Right cardiac atrium (tissue), 5 donors: ENCODE data around the gene KLF2. TPM values are rescaled to one million over a fixed set of nuclear protein-coding genes. Genes with fewer than 3 reads are reported as not detected.

Experiments
- ATAC-seq, 2 donors: fragments of 200-7000 bp; cut with Tn5 transposase; one replicate each; pipeline versions ENCODE4 v1.8.0 to v1.9.1; 2020; ENCODE audit warnings: moderate library complexity in 2 of 2, mild to moderate bottlenecking in 1 of 2
- DNase-seq, 3 donors: peaks; one replicate each; pipeline ENCODE4 v3.0.0-alpha.2; 2020
- H3K27ac ChIP-seq: one replicate; pipeline ENCODE4 v1.5.1; 2013; ENCODE audit warnings: mild to moderate bottlenecking, low read length, control low read depth, moderate library complexity
- H3K27me3 ChIP-seq: one replicate; pipeline ENCODE4 v1.6.1; 2013; ENCODE audit not compliant: control insufficient read depth, insufficient read depth
- H3K4me1 ChIP-seq: one replicate; pipeline ENCODE4 v1.6.1; 2013; ENCODE audit warnings: low read length; ENCODE audit not compliant: control insufficient read depth, insufficient read depth
- H3K4me3 ChIP-seq: one replicate; pipeline ENCODE4 v1.5.1; 2013; ENCODE audit warnings: low read length, control low read depth
- H3K9me3 ChIP-seq: one replicate; pipeline ENCODE4 v1.6.1; 2013; ENCODE audit warnings: low read length; ENCODE audit not compliant: control insufficient read depth
- WGBS: extraction: QIAGEN DNeasy Blood & Tissue Kit; methylation state at CpG from one replicate; pipeline ENCODE4 v1.1.7; 2013; 5-methylcytosine and 5-hydroxymethylcytosine counted together
- intact Hi-C, 4 donors: fragments of 100-400 bp; cut with DNase I; formaldehyde crosslinking; loops; one replicate each; pipeline versions ENCODE4 v1.11.0 to v1.14.0; 2022 to 2023
- polyA plus RNA-seq: library from polyadenylated mRNA; stranded (reverse); fragments of 200-250 nt; gene quantifications from one replicate; pipeline ENCODE4 v1.2.3, GENCODE V29; 2013
- total RNA-seq, 4 donors: library from RNA; stranded (reverse); fragmentation: NEBNext Ultra II Directional; extraction: Animal tissue kit (Norgen Biotek cat#: 25700); gene quantifications; one replicate each; pipeline ENCODE4 v1.2.1, GENCODE V29; 2021
- donor health status: healthy with polysubstance abuse.
- donor health status: DM: no; HTN: yes; CAD: no.
- donor health status: DM: no; HTN: no; CAD: no.
- donor health status: DM: no; HTN: yes; CAD: no; lungs with severe emphysema.
- donor health status: DM: yes; HTN: yes; CAD: no.

Gene KLF2
- total and polyA plus RNA-seq, 5 donors: 30.9 to 73.5 (median 65.5) TPM

DNA sequence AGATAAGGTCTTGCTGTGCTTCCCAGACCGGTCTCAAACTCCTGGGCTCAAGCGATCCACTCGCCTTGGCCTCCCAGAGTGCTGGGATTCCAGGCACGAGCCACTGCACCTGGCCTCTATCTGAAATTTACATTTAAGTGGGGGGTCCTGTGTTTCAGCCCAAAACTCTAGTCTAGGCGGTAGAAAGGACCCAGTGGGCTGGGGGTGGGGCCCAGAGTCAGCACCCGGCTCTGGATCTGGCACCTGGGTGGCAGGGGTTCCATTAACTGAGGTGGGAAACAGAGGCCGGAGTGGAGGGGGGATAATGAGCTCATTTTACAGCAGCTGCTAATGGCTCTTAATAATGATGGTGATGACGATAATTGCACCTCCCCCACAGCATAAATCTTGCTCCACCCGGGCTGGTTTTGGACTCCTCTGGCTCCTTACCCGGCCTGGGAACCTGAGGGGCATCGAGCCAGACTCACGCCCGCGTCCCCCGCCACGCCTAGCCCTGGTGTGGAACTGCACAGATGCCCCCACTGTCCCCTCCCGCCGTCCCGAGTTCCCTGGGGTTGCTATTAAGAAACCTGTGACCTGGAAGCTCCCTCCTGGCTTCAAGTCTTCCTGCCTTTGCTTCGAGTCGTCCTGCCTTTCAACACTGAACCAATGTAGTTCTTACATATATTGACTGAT is 17.8 kb upstream of the KLF2 start:
- Histone ChIP-seq H3K9me3 (no peaks in the 10 kb centered on the region), H3K27me3 (no peaks in the 10 kb centered on the region), H3K4me3 (no peak overlapping the region), H3K4me1 (no peaks in the 10 kb centered on the region), H3K27ac (no peak overlapping the region)
- intact Hi-C loops: no loop called here
- WGBS: 81% methylated on average over 21 of the region's 21 CpGs
- DNase-seq (peak in 1 of 3 donors; percentile 43), ATAC-seq (no peak)

DNA sequence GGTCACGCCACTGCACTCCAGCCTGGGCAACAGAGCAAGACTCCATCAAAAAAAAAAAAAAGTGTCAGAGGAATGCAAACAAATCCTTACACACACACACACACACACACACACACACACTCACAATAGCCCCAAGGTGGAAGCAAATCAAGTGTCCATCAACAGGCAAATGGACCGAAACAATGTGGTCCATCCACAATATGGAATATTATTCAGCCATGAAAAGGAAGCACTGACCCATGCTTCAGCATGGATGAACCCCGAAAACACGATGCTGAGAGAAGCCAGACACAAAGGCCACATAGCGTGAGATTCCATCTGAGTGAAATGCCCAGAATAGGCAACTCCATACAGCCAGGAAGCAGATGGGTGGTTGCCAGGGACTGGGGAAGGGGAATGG is 16.5 kb upstream of the KLF2 start:
- Histone ChIP-seq H3K27me3 (no peaks in the 10 kb centered on the region), H3K4me1 (no peaks in the 10 kb centered on the region), H3K9me3 (no peaks in the 10 kb centered on the region), H3K4me3 (no peak overlapping the region), H3K27ac (no peak overlapping the region)
- 96% methylated on average over 5 of the region's 5 CpGs for WGBS
- DNase-seq (no peak), ATAC-seq (no peak)
- intact Hi-C loops: no loop called here

DNA sequence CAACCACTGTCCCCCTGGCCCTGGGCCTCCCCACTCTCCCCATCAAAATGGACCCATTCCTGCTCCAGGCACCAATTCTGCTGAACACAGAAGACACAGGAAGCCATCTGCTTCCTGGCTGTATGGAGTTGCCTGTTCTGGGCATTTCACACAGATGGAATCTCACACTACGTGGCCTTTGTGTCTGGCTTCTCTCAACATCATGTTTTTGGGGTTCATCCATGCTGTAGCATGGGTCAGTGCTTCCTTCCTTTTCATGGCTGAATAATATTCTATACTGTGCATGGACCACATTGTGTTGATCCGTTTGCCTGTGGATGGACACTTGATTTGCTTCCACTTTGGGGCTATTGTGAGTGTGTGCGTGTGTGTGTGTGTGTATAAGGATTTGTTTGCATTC is 15.0 kb upstream of the KLF2 start:
- H3K4me3 ChIP-seq: no peak overlapping the region
- intact Hi-C loops: no loop called here
- no peak overlapping the region for H3K27ac ChIP-seq
- H3K9me3 ChIP-seq: no peaks in the 10 kb centered on the region
- 87% methylated on average over 3 of the region's 3 CpGs for WGBS
- ATAC-seq: no peak
- H3K27me3 ChIP-seq: no peaks in the 10 kb centered on the region
- H3K4me1 ChIP-seq: no peaks in the 10 kb centered on the region
- DNase-seq: no peak

DNA sequence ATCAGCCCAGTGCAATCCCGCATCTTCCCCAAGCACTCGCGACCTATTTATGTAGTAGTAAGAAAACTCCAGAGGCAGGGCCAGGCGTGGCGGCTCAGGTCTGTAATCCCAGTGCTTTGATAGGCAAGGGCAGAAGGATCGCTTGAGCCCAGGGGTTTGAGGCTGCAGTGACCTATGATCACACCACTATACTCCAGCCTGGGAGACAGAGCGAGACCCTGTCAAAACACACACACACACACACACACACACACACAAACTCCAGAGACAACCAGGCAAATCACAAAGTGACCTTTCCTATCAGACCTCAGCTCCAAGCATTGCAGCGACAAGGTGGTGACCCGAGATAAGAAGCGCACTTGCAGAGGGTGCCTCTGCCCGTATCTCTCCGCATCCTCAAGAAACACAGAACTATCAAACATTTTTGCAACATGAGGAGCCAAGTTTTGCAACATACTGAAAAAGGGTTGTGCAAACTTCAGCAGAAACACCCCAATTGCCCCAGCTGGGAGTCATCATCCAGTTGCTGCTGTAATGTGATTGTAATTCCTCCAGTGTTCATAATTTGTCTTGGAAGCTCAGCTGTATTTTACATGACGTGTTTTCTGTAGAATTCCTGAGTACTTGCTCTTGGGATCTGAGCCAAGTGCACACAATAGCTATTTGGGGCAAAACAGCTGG is 8.7 kb upstream of the KLF2 start:
- intact Hi-C loops: no loop called here
- no peaks in the 10 kb centered on the region for H3K9me3 ChIP-seq

DNA sequence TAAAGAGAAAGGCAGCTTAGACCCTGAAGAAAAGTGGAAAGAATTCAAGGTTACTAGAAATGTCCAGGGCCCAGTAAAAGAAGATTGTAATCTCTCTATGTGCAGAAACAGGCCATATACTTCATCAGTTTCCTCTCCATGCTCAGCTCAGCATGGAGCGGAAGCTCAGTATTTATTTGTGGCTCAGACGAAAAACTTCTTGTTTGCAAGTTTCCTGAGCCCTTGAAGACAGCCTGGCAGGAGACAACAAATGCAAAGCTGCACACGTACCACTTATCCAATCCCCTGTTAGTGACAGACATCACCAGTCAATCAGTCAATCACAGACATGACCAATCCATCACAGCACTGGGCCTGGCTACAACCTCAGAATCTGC is 8.1 kb upstream of the KLF2 start:
- intact Hi-C loops: no loop called here
- 36% methylated on average over 3 of the region's 3 CpGs for WGBS

More for the DNA sequence above, 8.7 kb upstream of the KLF2 start:
- peak; percentile 80 to 81 for ATAC-seq
- Histone ChIP-seq H3K4me3 (no peak overlapping the region), H3K27me3 (no peaks in the 10 kb centered on the region), H3K4me1 (peaks cover 7% of the 10 kb centered on the region), H3K27ac (peak overlapping the region; percentile 95)
- WGBS: 20% methylated on average over 13 of the region's 13 CpGs
- DNase-seq: peak; percentile 69 to 85 (median 80)

DNA sequence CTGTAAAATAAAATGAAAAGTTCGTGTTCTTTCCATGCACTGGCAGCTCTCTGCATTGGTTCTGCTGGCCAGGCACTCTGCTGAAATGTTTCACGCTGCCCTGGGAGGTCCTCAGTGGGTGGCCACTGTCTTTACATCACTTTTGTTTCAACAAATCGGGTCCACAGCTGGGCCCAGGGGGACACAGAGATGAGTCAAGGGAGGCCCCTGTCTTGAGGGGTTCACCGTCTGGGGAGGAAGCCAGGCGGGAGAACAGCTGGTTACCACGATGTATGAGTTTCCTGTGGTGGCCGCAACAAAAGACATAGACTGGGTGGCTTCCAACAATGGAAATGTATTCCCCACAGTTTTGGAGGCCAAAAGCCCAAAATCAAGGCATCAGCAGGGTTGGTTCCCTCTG is 5.1 kb upstream of the KLF2 start:
- H3K4me3 ChIP-seq: no peak overlapping the region
- intact Hi-C loops: no loop called here
- ATAC-seq: no peak
- no peaks in the 10 kb centered on the region for H3K9me3 ChIP-seq
- WGBS: 63% methylated on average over 7 of the region's 7 CpGs
- no peak for DNase-seq
- peaks cover 7% of the 10 kb centered on the region for H3K4me1 ChIP-seq
- H3K27ac ChIP-seq: no peak overlapping the region
- H3K27me3 ChIP-seq: no peaks in the 10 kb centered on the region

More for the DNA sequence above, 8.1 kb upstream of the KLF2 start:
- Histone ChIP-seq H3K4me1 (peaks cover 7% of the 10 kb centered on the region), H3K9me3 (no peaks in the 10 kb centered on the region), H3K27ac (peak overlapping the region; percentile 95), H3K27me3 (no peaks in the 10 kb centered on the region), H3K4me3 (no peak overlapping the region)
- no peak for ATAC-seq
- DNase-seq: peak in 1 of 3 donors; percentile 28

DNA sequence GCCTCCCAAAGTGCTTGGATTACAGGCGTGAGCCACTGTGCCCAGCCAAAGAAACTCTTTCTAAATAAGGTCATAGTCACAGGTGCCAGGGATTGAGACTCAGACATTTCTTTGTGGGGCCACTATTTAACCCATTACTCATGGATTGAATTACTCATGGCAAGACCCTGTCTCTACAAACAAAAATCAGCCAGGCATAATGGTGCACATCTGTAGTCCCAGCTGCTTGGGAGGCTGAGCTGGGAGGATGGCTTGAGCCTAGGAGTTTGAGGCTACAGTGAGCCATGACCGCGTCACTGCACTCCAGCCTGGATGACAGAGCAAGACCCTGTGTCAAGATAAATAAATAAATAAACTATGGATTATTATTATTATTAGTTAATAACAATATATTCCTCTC is 3.6 kb upstream of the KLF2 start:
- intact Hi-C loops: loop anchor here (5.0 to 10.0 kb wide), 3 partner anchors 34 to 76 kb away; no protein-coding TSS in a partner anchor
- H3K27ac ChIP-seq: no peak overlapping the region
- WGBS: 93% methylated on average over 3 of the region's 3 CpGs
- H3K9me3 ChIP-seq: no peaks in the 10 kb centered on the region
- DNase-seq (no peak), ATAC-seq (no peak)
- no peak overlapping the region for H3K4me3 ChIP-seq
- H3K27me3 ChIP-seq: no peaks in the 10 kb centered on the region
- peaks cover under 1% of the 10 kb centered on the region for H3K4me1 ChIP-seq

DNA sequence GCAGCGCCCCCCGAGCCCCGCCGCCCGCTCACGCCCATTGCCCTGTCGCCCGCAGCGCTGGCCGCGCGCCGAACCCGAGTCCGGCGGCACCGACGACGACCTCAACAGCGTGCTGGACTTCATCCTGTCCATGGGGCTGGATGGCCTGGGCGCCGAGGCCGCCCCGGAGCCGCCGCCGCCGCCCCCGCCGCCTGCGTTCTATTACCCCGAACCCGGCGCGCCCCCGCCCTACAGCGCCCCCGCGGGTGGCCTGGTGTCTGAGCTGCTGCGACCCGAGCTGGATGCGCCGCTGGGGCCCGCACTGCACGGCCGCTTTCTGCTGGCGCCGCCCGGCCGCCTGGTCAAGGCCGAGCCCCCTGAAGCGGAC is 518 bp downstream of the KLF2 start:
- peaks cover 2% of the 10 kb centered on the region for H3K4me1 ChIP-seq
- peak; percentile 0 to 3 for ATAC-seq
- H3K4me3 ChIP-seq: peak overlapping the region; percentile 68
- WGBS: 1% methylated on average over 52 of the region's 52 CpGs
- intact Hi-C loops: loop anchor here (5.0 to 10.0 kb wide), 4 partner anchors 57 to 80 kb away; no protein-coding TSS in a partner anchor
- no peaks in the 10 kb centered on the region for H3K9me3 ChIP-seq
- H3K27me3 ChIP-seq: no peaks in the 10 kb centered on the region
- peak in 2 of 3 donors; percentile 87 to 88 for DNase-seq
- H3K27ac ChIP-seq: peak overlapping the region; percentile 81

DNA sequence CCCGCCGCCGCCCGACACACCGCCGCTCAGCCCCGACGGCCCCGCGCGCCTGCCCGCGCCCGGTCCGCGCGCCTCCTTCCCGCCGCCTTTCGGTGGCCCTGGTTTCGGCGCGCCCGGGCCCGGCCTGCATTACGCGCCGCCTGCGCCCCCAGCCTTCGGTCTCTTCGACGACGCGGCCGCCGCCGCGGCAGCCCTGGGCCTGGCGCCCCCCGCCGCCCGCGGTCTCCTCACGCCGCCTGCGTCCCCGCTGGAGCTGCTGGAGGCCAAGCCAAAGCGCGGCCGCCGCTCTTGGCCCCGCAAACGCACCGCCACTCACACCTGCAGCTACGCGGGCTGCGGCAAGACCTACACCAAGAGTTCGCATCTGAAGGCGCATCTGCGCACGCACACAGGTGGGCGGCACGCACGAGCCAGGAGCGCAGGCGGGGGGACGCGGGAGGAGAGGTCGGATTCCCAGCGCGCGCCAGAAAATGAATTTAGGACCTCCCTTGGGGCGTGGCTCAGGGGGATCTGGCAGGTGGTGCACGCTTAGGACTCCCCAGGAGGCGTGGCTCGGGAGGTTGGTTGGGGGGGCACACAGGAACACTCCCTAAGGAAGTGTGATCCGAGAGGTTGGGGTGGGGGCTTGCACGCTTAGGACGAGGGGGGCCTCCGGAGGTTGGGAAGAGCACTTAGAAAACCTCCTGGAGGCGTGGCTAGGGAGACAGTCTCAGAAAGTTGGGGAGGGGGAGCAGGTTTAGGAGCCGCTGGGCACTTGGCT is 1.2 kb downstream of the KLF2 start:
- no peak for ATAC-seq
- Histone ChIP-seq H3K27ac (peak overlapping the region; percentile 81), H3K9me3 (no peaks in the 10 kb centered on the region), H3K4me3 (peak overlapping the region; percentile 68), H3K27me3 (no peaks in the 10 kb centered on the region), H3K4me1 (peaks cover 2% of the 10 kb centered on the region)
- peak; percentile 61 to 82 (median 80) for DNase-seq
- WGBS: 5% methylated on average over 82 of the region's 82 CpGs
- intact Hi-C loops: loop anchor here (5.0 to 10.0 kb wide), 4 partner anchors 56 to 81 kb away; no protein-coding TSS in a partner anchor

DNA sequence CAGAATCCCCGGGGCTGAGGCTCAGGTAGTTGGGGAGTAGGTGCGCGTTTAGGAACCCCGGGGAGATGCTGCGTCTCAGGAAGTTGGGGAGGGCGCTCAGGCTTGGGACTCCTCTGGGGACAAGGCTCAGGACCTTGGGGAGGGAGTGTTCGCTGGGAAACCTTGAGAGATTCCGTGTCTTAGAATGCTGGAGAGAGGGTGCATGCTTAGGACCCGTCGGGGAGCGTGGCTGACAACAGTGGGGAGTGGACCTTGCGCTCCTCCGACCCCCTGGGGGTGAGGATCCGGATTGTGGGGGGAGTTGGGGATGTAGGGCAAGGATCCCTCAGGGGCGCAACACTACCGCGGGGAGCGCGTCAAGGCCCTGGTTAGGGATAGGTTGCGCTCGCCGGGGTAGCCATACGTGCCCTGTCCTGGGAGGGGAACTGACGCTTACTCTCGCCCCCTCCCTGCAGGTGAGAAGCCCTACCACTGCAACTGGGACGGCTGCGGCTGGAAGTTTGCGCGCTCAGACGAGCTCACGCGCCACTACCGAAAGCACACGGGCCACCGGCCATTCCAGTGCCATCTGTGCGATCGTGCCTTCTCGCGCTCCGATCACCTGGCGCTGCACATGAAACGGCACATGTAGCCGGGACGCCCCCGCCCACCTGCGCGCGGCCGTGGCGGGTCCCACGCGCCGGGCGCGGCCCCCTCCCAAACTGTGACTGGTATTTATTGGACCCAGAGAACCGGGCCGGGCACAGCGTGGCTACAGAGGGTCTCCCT is 2.0 kb downstream of the KLF2 start:
- intact Hi-C loops: loop anchor here (5.0 to 10.0 kb wide), 4 partner anchors 56 to 82 kb away; no protein-coding TSS in a partner anchor
- Histone ChIP-seq H3K27me3 (no peaks in the 10 kb centered on the region), H3K4me1 (peaks cover 2% of the 10 kb centered on the region), H3K4me3 (peak overlapping the region; percentile 68), H3K9me3 (no peaks in the 10 kb centered on the region), H3K27ac (peak overlapping the region; percentile 81)
- WGBS: 51% methylated on average over 58 of the region's 58 CpGs
- DNase-seq (peak; percentile 47 to 74 (median 70)), ATAC-seq (no peak)
